T-helper 1 cell (primary cell): Measurements from ENCODE around the gene CACFD1.
A peak's percentile ranks its signal among the peaks of the same experiment; 100 is the strongest.

Experiments used
- DNase-seq, 5 donors: peaks; one replicate each; pipeline ENCODE4 v3.0.0-alpha.2; 2012 to 2020

CACFD1 gene

DNA sequence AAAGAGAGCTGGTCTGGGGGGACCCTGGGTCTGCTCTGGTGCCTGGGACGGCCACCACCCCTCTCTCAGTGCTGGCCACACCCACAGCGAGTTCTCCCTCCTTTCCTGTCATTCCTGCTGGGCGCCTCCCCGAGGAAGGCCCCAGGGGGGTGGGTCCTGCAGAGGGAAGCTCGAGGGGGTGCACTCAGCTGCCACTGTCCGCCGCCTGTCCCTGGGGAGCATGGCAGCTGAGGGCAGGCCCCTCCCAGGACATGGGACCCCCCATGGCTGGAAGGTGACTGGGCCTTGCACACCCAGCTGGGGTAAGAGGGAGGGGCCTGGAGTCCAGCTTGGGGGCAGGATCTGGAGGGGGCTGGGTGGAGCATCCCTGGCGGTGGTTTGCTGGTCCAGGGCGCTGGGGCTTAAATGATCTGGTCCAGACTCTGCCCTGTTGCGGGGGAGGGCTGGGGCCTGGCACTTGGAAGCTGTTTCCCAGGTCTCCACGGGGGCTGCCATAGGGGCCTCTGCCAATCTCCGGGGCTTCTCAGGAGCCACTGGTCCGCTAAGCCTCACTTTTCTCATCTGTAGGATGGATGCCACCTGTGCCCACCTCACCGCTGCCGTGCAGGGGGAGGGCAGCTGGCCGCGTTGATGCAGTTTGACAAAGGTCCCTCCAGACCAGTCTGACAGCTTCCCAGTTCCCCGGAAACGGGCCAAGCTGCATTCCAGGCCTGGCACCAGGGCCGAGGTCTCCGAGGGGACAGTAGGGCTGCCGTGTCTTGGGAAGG, 25.1 kb downstream of the CACFD1 start:
- no peak for DNase-seq

GRCh38 chr9:133485531-133486260, 25.9 kb downstream of the CACFD1 start:
- peak in 1 of 5 donors; percentile 15 for DNase-seq

DNA sequence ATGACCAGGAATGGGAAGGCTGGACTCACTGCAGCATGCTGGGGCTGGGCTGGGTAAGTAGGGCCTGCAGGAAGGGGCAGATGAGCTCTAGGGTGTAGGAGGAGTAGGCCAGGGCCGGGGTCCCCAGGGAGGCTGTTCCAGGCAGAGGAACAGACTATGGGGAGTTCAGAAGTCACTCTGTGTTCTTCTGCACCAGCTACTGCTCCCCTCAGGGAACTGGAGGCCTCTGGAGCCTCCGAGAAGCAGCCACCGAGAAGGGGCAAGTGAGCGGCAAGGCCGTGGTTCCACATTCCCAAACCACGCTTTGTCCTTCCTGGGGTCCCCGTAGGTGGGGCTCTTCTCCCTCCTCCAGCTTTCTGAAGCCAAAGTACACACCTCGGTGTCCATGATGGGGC, 27.6 kb downstream of the CACFD1 start:
- no peak for DNase-seq

- DNase-seq = no peak
Measured at GRCh38 chr9:133488686-133489252, 29.0 kb downstream of the CACFD1 start.

- DNase-seq = no peak
Measured at GRCh38 chr9:133489253-133490190, 29.7 kb downstream of the CACFD1 start.

DNA sequence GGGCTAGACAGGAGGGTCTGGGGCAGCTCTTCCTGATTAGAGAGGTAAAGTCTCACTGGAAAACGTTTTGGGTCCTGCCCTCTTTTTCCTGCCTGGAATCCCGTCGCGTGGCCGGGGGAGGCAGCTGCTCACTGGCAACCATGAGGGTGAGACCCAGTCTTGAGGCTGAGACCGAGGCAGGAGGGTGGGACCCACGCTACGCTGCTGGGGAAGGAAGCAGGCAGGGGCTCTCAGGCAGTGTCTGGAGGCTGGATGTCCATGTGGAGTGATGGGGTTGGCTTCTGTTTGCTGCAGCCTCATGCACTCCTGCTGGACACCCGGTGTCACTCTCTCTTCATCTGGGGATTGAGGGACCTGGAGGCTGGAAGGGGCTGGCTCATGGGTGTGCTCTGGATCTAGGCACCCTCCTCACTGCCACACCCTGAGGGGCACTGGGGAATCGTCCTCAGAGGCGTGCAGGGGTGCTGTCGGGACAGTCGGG, 30.5 kb downstream of the CACFD1 start:
- DNase-seq = no peak

DNA sequence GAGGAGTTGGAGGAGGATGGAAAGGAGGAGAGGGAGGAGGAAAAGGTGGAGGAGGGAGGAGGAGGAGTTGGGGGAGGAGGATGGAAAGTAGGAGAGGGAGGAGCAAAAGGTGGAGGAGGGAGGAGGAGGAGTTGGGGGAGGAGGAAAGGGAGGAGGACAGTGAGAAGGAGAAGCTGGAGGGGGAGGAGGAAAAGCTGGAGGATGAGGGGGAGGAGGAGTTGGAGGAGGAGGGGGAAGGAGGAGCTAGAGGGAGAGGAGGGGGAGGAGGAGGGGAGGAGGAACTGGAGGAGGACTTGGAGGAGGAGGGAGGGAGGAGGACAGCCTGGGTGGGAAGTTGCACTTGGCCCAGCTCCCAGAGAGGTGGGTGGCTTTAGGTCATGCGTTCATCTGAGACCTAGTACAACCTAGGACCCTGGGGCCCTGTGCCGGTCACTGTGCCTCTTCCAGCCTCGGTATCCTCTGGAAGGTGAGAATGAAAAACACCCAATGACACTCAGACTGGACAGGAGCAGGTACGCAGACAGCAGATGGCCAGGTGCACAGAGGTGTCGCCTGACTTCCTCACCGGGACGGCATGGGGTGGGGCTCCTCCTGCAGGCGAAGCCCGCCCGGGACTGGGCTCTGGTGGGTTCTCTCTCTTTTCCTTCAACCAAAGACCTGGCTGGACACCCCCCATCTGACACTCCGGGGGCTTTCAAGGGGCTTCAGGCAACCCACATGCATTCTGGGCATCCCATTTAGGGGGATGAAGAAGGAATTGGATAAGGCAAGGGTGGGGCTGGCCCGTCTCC, 31.3 kb downstream of the CACFD1 start:
- no peak for DNase-seq

DNA sequence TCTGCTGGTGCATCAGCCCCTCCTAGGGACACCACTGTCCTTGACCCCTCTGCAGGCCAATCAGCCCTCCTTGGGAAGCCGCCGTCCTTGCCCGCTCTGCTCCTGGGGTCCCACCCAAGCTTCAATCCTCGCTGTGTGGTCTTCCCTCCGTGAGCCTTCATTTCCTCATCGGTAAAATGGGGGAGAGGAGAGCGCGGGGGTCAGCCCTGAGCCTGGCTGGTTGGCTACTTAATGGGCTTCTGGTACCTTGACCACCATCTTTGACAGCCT, 31.8 kb downstream of the CACFD1 start:
- DNase-seq = no peak

- no peak for DNase-seq
Measured at GRCh38 chr9:133492061-133493021, 32.6 kb downstream of the CACFD1 start.

- DNase-seq = no peak
Measured at GRCh38 chr9:133493428-133493827, 33.6 kb downstream of the CACFD1 start.

DNA sequence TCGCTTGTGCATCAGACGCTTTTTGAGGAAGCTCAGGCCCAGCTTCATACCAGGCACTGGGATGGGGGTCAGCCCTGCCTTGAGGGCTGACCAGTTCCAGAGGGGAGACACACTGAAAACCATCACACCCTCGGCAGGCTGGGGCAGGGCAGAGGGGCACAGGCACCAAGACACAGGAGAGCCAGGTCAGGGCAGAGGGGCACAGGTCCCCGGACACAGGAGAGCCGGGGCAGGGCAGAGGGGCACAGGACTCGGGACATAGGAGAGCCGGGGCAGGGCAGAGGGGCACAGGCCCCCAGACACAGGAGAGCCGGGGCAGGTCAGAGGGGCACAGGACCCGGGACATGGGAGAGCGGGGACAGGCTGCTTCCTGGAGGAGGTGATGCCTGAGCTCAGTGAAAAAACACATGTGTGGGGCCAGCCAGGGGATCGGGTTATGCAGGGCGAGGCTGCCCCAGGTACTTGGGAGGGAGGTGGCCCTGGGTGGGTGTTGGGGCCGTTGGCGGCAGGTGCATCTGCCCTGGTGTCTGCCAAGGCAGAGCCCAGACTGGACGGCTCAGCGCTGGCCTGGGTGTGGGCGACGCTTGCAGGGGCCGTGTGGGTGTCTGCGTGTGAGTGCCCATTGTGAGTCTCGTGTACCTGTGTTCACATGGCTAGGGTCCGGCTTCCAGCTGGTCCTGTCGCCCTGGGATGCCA, 34.2 kb downstream of the CACFD1 start:
- DNase-seq = no peak

GRCh38 chr9:133494636-133495326, 35.0 kb downstream of the CACFD1 start:
- DNase-seq = no peak

- DNase-seq = no peak
Measured at GRCh38 chr9:133495327-133496293, 35.8 kb downstream of the CACFD1 start.

DNA sequence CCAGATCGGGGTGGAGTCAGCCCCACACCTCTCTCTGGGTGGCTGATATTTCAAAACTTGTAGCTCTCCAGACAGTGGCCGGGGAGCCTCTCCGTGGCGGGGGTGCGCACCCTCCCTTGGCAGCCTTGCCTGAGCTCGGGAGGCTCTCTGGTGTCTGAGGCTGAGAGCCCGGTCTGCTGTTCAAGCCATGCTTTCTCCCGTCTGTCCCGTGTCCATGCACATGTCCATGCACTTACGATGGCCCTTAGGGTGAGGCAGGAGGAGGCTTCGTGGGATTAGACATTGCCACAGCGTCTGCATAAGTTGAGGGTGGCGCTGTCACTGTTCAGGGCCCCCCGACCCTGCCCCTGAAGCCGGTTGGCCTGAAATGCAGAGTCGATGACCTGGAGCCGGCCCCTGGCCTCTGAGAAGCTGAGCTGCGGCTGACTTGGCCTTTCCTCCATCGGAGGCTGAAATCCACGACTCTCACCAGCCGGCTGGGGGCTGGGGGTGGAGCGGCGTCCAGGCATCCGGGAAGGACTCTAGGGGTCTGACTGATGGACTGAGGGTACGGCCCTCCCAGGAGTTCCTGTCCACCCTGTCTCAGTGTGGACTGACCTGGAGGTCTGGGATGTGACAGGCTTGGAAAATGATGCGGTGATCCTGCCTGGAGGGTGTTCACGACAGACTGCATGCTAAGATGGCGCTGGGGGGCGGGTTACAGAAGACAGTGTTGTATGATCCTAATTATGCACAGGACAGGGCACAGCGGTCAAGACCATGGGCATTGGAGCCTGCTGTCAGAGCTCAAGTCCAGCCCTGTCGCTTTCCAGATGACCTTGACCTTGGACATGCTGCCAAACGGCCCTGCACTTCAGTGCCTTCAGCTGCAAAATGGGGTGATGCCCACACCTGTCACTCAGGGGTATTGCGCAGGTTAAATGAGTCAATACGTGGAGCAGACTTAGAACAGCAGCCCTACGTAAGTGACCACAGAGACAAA, 37.4 kb downstream of the CACFD1 start:
- DNase-seq = no peak

- DNase-seq = no peak
Measured at GRCh38 chr9:133499132-133499891, 39.5 kb downstream of the CACFD1 start.

GRCh38 chr9:133499892-133500270, 40.1 kb downstream of the CACFD1 start:
- DNase-seq = no peak
